Measurements from ENCODE around the gene CYP27A1.
"Not testable (repeated sequence)": the region's sequence is repeated elsewhere in the genome, so short reads cannot be mapped to it uniquely, and the experiment has no call there.

CYP27A1 gene

GRCh38 chr2:218781691-218782527 lies at the start of gene CYP27A1:
TSS of gene CYP27A1 (plus strand) at chr2:218782147. CDS start at chr2:218782183, 36 bp downstream.
- peak; percentile 83 for DNase-seq (ENCODE audit: low spot score)

GRCh38 chr2:218732761-218733158 lies 49.2 kb upstream of the CYP27A1 start:
- DNase-seq (ENCODE audit: low spot score), result no peak

- peak; percentile 49 for DNase-seq (ENCODE audit: low spot score)
These were observed 48.6 kb upstream of the CYP27A1 start for GRCh38 chr2:218733171-218734021.

- DNase-seq (ENCODE audit: low spot score), result no peak
These were observed 47.6 kb upstream of the CYP27A1 start for GRCh38 chr2:218734190-218734975.

- no peak for DNase-seq (ENCODE audit: low spot score)
These were observed 45.4 kb upstream of the CYP27A1 start for GRCh38 chr2:218736531-218736930.

- DNase-seq (ENCODE audit: low spot score), result no peak
These were observed 38.9 kb upstream of the CYP27A1 start for GRCh38 chr2:218743068-218743467.

- no peak for DNase-seq (ENCODE audit: low spot score)
These were observed 37.3 kb upstream of the CYP27A1 start for GRCh38 chr2:218744615-218745014.

GRCh38 chr2:218745160-218745558 lies 36.8 kb upstream of the CYP27A1 start:
- DNase-seq (ENCODE audit: low spot score), result no peak

- DNase-seq (ENCODE audit: low spot score), result peak; percentile 50
These were observed 36.1 kb upstream of the CYP27A1 start for GRCh38 chr2:218745559-218746469.

- DNase-seq (ENCODE audit: low spot score), result no peak
These were observed 35.5 kb upstream of the CYP27A1 start for GRCh38 chr2:218746470-218746795.

- DNase-seq (ENCODE audit: low spot score), result no peak
These were observed 35.0 kb upstream of the CYP27A1 start for GRCh38 chr2:218746960-218747359.

- no peak for DNase-seq (ENCODE audit: low spot score)
These were observed 33.1 kb upstream of the CYP27A1 start for GRCh38 chr2:218748741-218749441.

- no peak for DNase-seq (ENCODE audit: low spot score)
These were observed 27.7 kb upstream of the CYP27A1 start for GRCh38 chr2:218754201-218754600.

- no peak for DNase-seq (ENCODE audit: low spot score)
These were observed 27.2 kb upstream of the CYP27A1 start for GRCh38 chr2:218754781-218755180.

- DNase-seq (ENCODE audit: low spot score), result no peak
These were observed 26.8 kb upstream of the CYP27A1 start for GRCh38 chr2:218755198-218755566.

- DNase-seq (ENCODE audit: low spot score), result no peak
These were observed 26.2 kb upstream of the CYP27A1 start for GRCh38 chr2:218755567-218756404.

GRCh38 chr2:218756599-218757377 lies 25.2 kb upstream of the CYP27A1 start:
- no peak for DNase-seq (ENCODE audit: low spot score)

- DNase-seq (ENCODE audit: low spot score), result no peak
These were observed 20.2 kb upstream of the CYP27A1 start for GRCh38 chr2:218761795-218762194.

GRCh38 chr2:218772759-218773158 lies 9.2 kb upstream of the CYP27A1 start:
- not testable (repeated sequence) for DNase-seq (ENCODE audit: low spot score)

Measured in AG20443 (cell line).